HG03571 (cell line): ENCODE data around the gene SNRNP27.
"Not testable (repeated sequence)": the region's sequence is repeated elsewhere in the genome, so short reads cannot be mapped to it uniquely, and the experiment has no call there.

Experiments used
- ATAC-seq: cut with Tn5 transposase; IDR thresholded peaks from one replicate; pipeline ENCODE4 v1.9.1; 2021; ENCODE audit not compliant: unreplicated experiment

SNRNP27 gene

GRCh38 chr2:69893684-69894551 lies at the start of gene SNRNP27:
SNRNP27 (plus strand) TSS chr2:69893956; CDS start chr2:69893985, 29 bp downstream.
- ATAC-seq: no peak

GRCh38 chr2:69843993-69844392 lies 49.8 kb upstream of the SNRNP27 start:
- no peak for ATAC-seq

GRCh38 chr2:69844560-69844959 lies 49.2 kb upstream of the SNRNP27 start:
- no peak for ATAC-seq

- ATAC-seq: no peak
Measured at GRCh38 chr2:69846182-69847067, 47.3 kb upstream of the SNRNP27 start.

GRCh38 chr2:69847068-69847828 lies 46.5 kb upstream of the SNRNP27 start:
- no peak for ATAC-seq

GRCh38 chr2:69848186-69848790 lies 45.5 kb upstream of the SNRNP27 start:
- ATAC-seq: no peak

- no peak for ATAC-seq
Measured at GRCh38 chr2:69858261-69858660, 35.5 kb upstream of the SNRNP27 start.

GRCh38 chr2:69863298-69863697 lies 30.5 kb upstream of the SNRNP27 start:
- ATAC-seq: no peak

GRCh38 chr2:69888451-69888850 lies 5.3 kb upstream of the SNRNP27 start:
- ATAC-seq: no peak

- no peak for ATAC-seq
Measured at GRCh38 chr2:69889302-69889701, 4.5 kb upstream of the SNRNP27 start.

- no peak for ATAC-seq
Measured at GRCh38 chr2:69890881-69891280, 2.9 kb upstream of the SNRNP27 start.

- ATAC-seq: not testable (repeated sequence)
Measured at GRCh38 chr2:69892838-69893424, 825 bp upstream of the SNRNP27 start.

GRCh38 chr2:69894737-69895136 lies 981 bp downstream of the SNRNP27 start:
- not testable (repeated sequence) for ATAC-seq

- no peak for ATAC-seq
Measured at GRCh38 chr2:69902213-69902922, 8.6 kb downstream of the SNRNP27 start.

GRCh38 chr2:69907216-69907615 lies 13.5 kb downstream of the SNRNP27 start:
- ATAC-seq: no peak

GRCh38 chr2:69911985-69912563 lies 18.3 kb downstream of the SNRNP27 start:
- no peak for ATAC-seq

GRCh38 chr2:69914164-69914949 lies 20.6 kb downstream of the SNRNP27 start:
- ATAC-seq: peak; percentile 84
